ENCODE data around the gene LDLRAD2.

DNA sequence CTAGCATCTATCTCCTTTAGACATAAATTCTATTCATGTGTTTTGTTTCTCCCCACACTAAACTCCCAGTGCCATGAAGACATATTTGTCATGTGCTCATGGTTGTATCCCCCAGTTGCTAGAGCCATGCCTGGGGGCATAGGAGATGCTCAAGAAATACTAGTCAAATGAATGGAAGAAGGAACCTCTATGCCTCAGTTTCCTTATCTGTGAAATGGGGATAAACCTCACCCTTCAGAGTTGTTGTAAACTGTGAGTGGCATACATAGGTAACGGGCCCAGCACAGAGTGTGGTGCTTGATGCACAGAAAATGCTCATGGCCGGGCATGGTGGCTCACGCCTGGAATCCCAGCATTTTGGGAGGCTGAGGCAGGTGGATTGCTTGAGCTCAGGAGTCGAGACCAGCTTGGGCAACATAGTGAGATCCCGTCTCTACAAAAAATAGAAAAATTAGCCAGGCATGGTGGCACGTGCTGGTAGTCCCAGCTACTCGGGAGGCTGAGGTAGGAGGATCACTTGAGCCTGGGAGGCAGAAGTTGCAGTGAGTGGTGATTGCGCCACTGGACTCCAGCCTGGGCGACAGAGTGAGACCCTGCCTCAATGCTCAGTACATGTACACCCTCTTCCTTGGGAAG is 8.7 kb downstream of the LDLRAD2 start:
- TF ChIP-seq CTCF (conservative IDR thresholded peaks at IDR 0.05; ENCODE audit: low read depth, low read length): no peak
- TF ChIP-seq RFX5 (IDR thresholded peaks at IDR 0.05; ENCODE audit: low read depth, low read length): no peak
- TF ChIP-seq RCOR1 (IDR thresholded peaks at IDR 0.05; ENCODE audit: insufficient replicate concordance, low read length): no peak
- TF ChIP-seq CHD1 (IDR thresholded peaks at IDR 0.05; ENCODE audit: low read depth, low read length): no peak
- no peak for TF ChIP-seq FOS (IDR thresholded peaks at IDR 0.05; ENCODE audit: low read depth, low read length)
- no peak for TF ChIP-seq POLR2A (IDR thresholded peaks at IDR 0.05; ENCODE audit: low read depth, low read length)

Measured in IMR-90 (cell line).